Upper lobe of left lung (tissue), 6 donors: ENCODE measurements around the gene ADCY7. TPM values are rescaled to one million over a fixed set of nuclear protein-coding genes. Genes with fewer than 3 reads are reported as not detected.

Experiments used
- ATAC-seq, 2 donors: fragments of 200-7000 bp; cut with Tn5 transposase; one replicate each; pipeline ENCODE4 v1.9.1; 2022; ENCODE audit warnings: mild to moderate bottlenecking in 2 of 2, moderate library complexity in 2 of 2; ENCODE audit not compliant: low FRiP score in 2 of 2
- DNase-seq, 2 donors: peaks; one replicate each; pipeline ENCODE4 v3.0.0-alpha.2; 2019 to 2020
- H3K27ac ChIP-seq, 4 donors: fragments of 200-600 bp; sonication (generic); one replicate each; pipeline ENCODE4 v1.5.1; 2016 to 2019
- H3K27me3 ChIP-seq, 4 donors: fragments of 200-600 bp; sonication (generic); one replicate each; pipeline ENCODE4 v1.5.1; 2017 to 2019
- H3K36me3 ChIP-seq, 4 donors: fragments of 200-600 bp; sonication (generic); one replicate each; pipeline ENCODE4 v1.5.1; 2016 to 2019
- H3K4me1 ChIP-seq, 4 donors: fragments of 200-600 bp; sonication (generic); one replicate each; pipeline ENCODE4 v1.5.1; 2018 to 2019
- H3K4me3 ChIP-seq, 4 donors: fragments of 200-600 bp; sonication (generic); one replicate each; pipeline ENCODE4 v1.5.1; 2017 to 2019; ENCODE audit warnings: mild to moderate bottlenecking in 2 of 4, moderate library complexity in 1 of 4
- H3K9me3 ChIP-seq, 4 donors: fragments of 200-600 bp; sonication (generic); one replicate each; pipeline ENCODE4 v1.5.1; 2018 to 2019
- CTCF ChIP-seq, 6 experiments: fragments of 450-650 bp in 4 of 6; fragments of 200-600 bp in 2 of 6; sonication (generic) in 2 of 6; IDR thresholded peaks; one replicate each; pipeline ENCODE4 v1.5.1; 2016 to 2019; ENCODE audit warnings: antibody characterized with exemption in 6 of 6
- EP300 ChIP-seq, 4 donors: sonication (generic); formaldehyde crosslinking; IDR thresholded peaks; one replicate each; pipeline ENCODE4 v1.5.1; 2017; ENCODE audit warnings: antibody characterized with exemption in 4 of 4, control low read depth in 2 of 4
- POLR2A ChIP-seq, 4 donors: fragments of 450-650 bp; IDR thresholded peaks; one replicate each; pipeline ENCODE4 v1.5.1; 2016 to 2017; ENCODE audit warnings: antibody characterized with exemption in 4 of 4, mild to moderate bottlenecking in 2 of 4
- POLR2AphosphoS5 ChIP-seq, 2 donors: sonication (generic); formaldehyde crosslinking; IDR thresholded peaks; one replicate each; pipeline ENCODE4 v1.5.1; 2017; ENCODE audit warnings: antibody characterized with exemption in 2 of 2
- WGBS, 2 donors: methylation state at CpG; one replicate each; pipeline ENCODE4 v1.1.5; 2017 to 2018; 5-methylcytosine and 5-hydroxymethylcytosine counted together
- total RNA-seq, 6 donors: library from RNA; depleted of rRNA in 4 of 6; stranded (reverse); fragments of >200 nt in 4 of 6; gene quantifications; one replicate each; pipeline versions ENCODE4 v1.1.0 to v1.2.1, GENCODE V29; 2016 to 2021
- donor health status: DM: no; HTN: no; CAD: no; lungs with moderate emphysema.
- donor health status: DM: no; HTN: yes; CAD: no; lungs with severe emphysema.

ADCY7 gene
- total RNA-seq, 6 donors from 2014 or later, result 46.9 to 177 (median 101) TPM

DNA sequence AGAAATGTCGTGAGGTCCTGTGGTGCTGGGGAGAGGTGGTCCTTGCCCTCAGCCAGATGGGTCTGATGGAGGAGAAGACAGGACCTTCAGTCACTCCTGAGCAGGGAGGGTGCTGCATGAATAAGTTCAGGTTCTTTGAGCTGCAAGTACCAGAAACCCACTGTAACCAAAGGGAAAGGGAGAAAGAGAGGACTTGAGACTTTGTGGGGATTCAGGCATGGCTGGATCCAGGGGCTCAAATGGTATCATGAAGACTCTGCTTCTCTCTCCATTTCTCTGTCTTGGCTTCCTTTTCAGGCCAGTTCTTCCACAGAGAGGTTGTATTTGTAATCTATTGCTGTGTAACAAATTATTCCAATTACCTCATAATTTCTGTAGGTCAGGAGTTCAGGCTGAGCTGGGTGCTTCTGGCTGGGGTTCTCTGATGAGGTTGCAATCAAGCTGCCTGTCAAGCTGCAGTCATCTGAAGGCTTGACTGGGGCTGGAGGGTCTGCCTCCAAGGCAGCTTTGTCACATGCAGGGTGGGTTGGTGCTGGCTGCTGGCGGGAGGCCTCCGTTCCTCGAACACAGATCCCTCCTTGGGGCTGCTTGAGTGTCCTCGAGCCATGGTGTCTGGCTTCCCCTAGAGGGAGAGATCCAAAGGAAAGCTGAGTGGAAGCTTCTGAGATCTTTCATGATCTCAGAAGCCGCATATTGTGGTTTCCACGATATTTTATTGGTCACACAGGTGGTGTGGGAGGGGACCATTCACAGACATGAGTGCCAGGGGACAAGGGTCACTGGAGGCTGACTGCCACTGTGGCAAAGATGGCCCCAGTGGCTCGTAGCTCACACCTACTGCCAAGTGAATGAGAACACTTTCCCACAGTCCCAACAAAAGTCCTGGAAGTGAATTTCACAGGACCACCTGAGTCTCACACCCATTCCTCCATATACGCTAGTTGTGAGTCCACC, 5.9 kb upstream of the ADCY7 start:
- peaks cover 19 to 32% (median 23%) of the 10 kb centered on the region in 4 donors for H3K4me1 ChIP-seq
- peak overlapping the region in 2 of 4 donors; percentile 16 to 24 for H3K27ac ChIP-seq
- H3K9me3 ChIP-seq, result no peaks in the 10 kb centered on the region
- no peak overlapping the region for H3K4me3 ChIP-seq
- WGBS, 2 donors, result 90 to 94% methylated on average over 9 of the region's 9 CpGs
- H3K27me3 ChIP-seq, result no peaks in the 10 kb centered on the region
- TF ChIP-seq POLR2A (IDR thresholded peaks at IDR 0.05) (no peak), POLR2AphosphoS5 (IDR thresholded peaks at IDR 0.05) (no peak), CTCF (IDR thresholded peaks at IDR 0.05) (no peak), EP300 (IDR thresholded peaks at IDR 0.05) (no peak)
- peak in 1 of 2 donors; percentile 10 for DNase-seq
- ATAC-seq, result no peak
- H3K36me3 ChIP-seq, result no peaks in the 10 kb centered on the region

DNA sequence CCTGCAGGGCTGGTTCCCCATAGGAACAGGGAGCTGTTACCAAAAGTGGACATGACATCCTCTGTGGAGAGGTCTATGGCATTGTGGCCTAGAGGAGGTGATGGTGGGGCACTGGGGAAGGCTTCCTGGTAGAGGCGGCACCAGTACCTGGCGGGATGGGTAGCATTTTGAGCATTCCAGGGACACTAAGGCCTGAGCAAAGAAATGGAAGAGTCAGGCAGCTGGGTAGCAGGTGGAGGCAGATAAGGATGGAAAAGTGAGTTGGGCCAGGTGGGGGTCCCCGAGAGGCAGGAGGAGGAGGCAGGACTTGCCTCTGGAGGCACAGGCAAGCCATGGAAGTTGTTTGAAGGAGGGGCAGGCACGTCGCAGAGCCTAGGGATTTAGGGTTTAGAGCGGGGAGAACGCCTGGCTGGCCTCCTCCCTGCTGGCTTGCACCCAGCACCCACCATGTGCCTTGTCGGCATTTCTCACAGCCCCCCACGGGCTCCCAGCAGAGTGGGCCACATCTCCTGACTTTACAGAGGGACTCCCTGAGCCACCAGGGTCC, 5.1 kb upstream of the ADCY7 start:
- no peak for TF ChIP-seq POLR2AphosphoS5 (IDR thresholded peaks at IDR 0.05)
- TF ChIP-seq CTCF (IDR thresholded peaks at IDR 0.05), result no peak
- TF ChIP-seq EP300 (IDR thresholded peaks at IDR 0.05), result no peak
- no peak for TF ChIP-seq POLR2A (IDR thresholded peaks at IDR 0.05)
- ATAC-seq (no peak), DNase-seq (peak in 1 of 2 donors; percentile 18)
- H3K27me3 ChIP-seq, result no peaks in the 10 kb centered on the region
- H3K27ac ChIP-seq, result peak overlapping the region in 2 of 4 donors; percentile 29 to 52
- H3K4me1 ChIP-seq, result peaks cover 25 to 38% (median 30%) of the 10 kb centered on the region in 4 donors
- 68 to 74% methylated on average over 9 of the region's 9 CpGs for WGBS, 2 donors
- H3K36me3 ChIP-seq, result no peaks in the 10 kb centered on the region
- H3K9me3 ChIP-seq, result no peaks in the 10 kb centered on the region
- H3K4me3 ChIP-seq, result no peak overlapping the region

DNA sequence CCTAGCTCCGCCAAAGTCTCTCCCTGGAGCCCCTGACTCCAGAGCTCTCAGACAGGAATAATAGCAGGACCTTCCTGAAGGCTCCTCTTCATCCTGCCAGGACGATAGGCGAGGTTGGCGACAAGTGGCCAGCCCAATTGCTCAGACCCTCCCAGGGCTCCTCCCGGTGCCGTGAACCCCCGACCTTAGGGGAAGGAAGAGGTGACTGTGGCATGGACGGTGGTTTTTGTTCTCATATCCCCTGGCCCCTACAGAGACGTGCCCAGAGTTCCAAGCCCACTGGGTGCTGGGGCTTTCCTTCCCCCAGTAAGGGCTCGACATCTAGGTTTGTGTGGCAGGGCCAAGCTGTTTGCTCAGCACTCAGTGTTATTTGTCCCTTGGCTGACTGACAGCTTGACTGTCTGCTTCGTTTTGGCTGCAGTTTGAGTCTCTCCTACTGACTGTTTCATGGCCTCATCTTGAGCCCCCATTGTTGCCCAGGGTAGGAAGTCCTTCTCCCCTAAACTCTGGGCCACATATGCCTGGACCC, 4.6 kb upstream of the ADCY7 start:
- ATAC-seq, result peak in 1 of 2 donors; percentile 32
- H3K27ac ChIP-seq, result peak overlapping the region in 2 of 4 donors; percentile 29 to 52
- no peaks in the 10 kb centered on the region for H3K27me3 ChIP-seq
- no peak overlapping the region for H3K4me3 ChIP-seq
- WGBS, 2 donors, result 37 to 40% methylated on average over 11 of the region's 11 CpGs
- no peaks in the 10 kb centered on the region for H3K36me3 ChIP-seq
- no peaks in the 10 kb centered on the region for H3K9me3 ChIP-seq
- peak in 1 of 2 donors; percentile 62 for DNase-seq
- TF ChIP-seq POLR2AphosphoS5 (IDR thresholded peaks at IDR 0.05) (no peak), CTCF (IDR thresholded peaks at IDR 0.05) (no peak), POLR2A (IDR thresholded peaks at IDR 0.05) (no peak), EP300 (IDR thresholded peaks at IDR 0.05) (no peak)
- H3K4me1 ChIP-seq, result peaks cover 27 to 44% (median 36%) of the 10 kb centered on the region in 4 donors

- ATAC-seq, result no peak
- peak in 1 of 2 donors; percentile 19 for DNase-seq
- no peak overlapping the region for H3K4me3 ChIP-seq
- 85 to 94% methylated on average over 12 to 16 of the region's 16 CpGs for WGBS, 2 donors
- peaks cover 34 to 59% (median 47%) of the 10 kb centered on the region in 4 donors for H3K4me1 ChIP-seq
- peak overlapping the region in 1 of 4 donors; percentile 23 for H3K27ac ChIP-seq
- H3K36me3 ChIP-seq, result no peaks in the 10 kb centered on the region
- no peaks in the 10 kb centered on the region for H3K27me3 ChIP-seq
- no peaks in the 10 kb centered on the region for H3K9me3 ChIP-seq
- TF ChIP-seq POLR2A (IDR thresholded peaks at IDR 0.05), result no peak
- TF ChIP-seq POLR2AphosphoS5 (IDR thresholded peaks at IDR 0.05), result no peak
- TF ChIP-seq EP300 (IDR thresholded peaks at IDR 0.05), result no peak
- TF ChIP-seq CTCF (IDR thresholded peaks at IDR 0.05), result no peak
These were observed 3.1 kb upstream of the ADCY7 start for GRCh38 chr16:50263060-50263909.
